ENCODE data around the gene ADH1B. TPM values are rescaled to one million over a fixed set of nuclear protein-coding genes. Genes with fewer than 3 reads are reported as not detected.

ADH1B gene
- total and polyA plus RNA-seq, 9 of the 15 experiments (the other 6 are each of a cell fraction or from before 2014, with no cell fraction given): 0.71 TPM; not detected in 8

- TF ChIP-seq REST (IDR thresholded peaks at IDR 0.05; ENCODE audit: borderline replicate concordance) (no peak), REST (CRISPR knock-in tag; IDR thresholded peaks at IDR 0.05; ENCODE audit: low read depth) (no peak), NFE2L1 (tag; IDR thresholded peaks at IDR 0.05; ENCODE audit: borderline replicate concordance, low read depth) (no peak), CXXC5 (CRISPR knock-in tag; IDR thresholded peaks at IDR 0.05) (no peak), MXI1 (IDR thresholded peaks at IDR 0.05; ENCODE audit: low read depth, low read length) (no peak), ZNF311 (CRISPR knock-in tag; IDR thresholded peaks at IDR 0.05) (no peak), TSHZ1 (CRISPR knock-in tag; IDR thresholded peaks at IDR 0.05) (no peak), GTF2A2 (tag; IDR thresholded peaks at IDR 0.05) (no peak), ARID4B (CRISPR knock-in tag; IDR thresholded peaks at IDR 0.05) (no peak), E2F1 (CRISPR knock-in tag; IDR thresholded peaks at IDR 0.05) (no peak), CHD2 (IDR thresholded peaks at IDR 0.05; ENCODE audit: low read depth, low read length) (no peak)
Measured at GRCh38 chr4:99264927-99265326, 56.3 kb downstream of the ADH1B start (continued).

All from K562 (cell line).